Measurements from ENCODE around the gene SHOX.
"Not testable (repeated sequence)": the region's sequence is repeated elsewhere in the genome, so short reads cannot be mapped to it uniquely, and the experiment has no call there.

The SHOX gene

DNA sequence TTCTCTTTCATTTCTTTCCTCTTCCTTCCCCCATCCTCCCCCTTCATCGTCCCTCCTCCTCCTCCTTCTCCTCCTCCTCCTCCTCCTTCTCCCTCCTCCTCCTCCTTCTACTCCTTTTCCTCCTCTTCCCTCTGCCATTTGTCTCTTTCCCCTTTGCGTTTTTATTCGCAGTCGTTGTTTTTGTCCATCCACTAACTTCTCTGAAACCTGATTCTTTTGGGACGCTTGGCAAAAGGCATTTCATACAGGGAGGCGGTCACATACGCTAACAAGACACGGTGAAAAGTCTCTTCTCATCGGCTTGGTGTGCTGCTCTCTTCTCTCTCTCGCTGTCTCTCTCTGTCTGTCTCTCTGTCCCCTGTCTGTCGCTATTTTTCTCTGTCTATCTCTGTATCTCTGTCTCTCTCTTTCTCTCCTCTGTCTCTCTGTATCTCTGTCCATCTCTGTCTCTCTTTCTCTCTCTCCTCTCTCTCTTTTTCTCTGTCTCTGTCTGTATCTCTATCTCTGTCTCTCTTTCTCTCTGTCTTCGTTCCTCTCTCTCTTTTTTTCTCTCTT lies 5.4 kb upstream of the SHOX start:
- TF ChIP-seq, protein P1, sequence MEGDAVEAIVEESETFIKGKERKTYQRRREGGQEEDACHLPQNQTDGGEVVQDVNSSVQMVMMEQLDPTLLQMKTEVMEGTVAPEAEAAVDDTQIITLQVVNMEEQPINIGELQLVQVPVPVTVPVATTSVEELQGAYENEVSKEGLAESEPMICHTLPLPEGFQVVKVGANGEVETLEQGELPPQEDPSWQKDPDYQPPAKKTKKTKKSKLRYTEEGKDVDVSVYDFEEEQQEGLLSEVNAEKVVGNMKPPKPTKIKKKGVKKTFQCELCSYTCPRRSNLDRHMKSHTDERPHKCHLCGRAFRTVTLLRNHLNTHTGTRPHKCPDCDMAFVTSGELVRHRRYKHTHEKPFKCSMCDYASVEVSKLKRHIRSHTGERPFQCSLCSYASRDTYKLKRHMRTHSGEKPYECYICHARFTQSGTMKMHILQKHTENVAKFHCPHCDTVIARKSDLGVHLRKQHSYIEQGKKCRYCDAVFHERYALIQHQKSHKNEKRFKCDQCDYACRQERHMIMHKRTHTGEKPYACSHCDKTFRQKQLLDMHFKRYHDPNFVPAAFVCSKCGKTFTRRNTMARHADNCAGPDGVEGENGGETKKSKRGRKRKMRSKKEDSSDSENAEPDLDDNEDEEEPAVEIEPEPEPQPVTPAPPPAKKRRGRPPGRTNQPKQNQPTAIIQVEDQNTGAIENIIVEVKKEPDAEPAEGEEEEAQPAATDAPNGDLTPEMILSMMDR (IDR thresholded peaks at IDR 0.05; ENCODE audit: low read depth, low read length, missing control alignments), result no peak
- no peak overlapping the region for H3K4me3 ChIP-seq (ENCODE audit: low read depth, low read length)
- DNase-seq (ENCODE audit: low read depth), result no peak

DNA sequence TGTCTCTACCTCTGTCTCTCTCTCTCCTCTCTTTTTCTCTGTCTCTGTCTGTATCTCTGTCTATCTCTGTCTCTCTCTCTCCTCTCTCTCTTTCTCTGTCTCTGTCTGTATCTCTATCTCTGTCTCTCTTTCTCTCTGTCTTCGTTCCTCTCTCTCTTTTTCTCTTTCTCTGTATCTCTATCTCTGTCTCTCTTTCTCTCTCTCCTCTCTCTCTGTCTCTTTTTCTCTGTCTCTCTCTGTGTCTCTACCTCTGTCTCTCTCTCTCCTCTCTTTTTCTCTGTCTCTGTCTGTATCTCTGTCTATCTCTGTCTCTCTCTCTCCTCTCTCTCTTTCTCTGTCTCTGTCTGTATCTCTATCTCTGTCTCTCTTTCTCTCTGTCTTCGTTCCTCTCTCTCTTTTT lies 4.5 kb upstream of the SHOX start:
- DNase-seq (ENCODE audit: low read depth); H3K4me3 ChIP-seq (ENCODE audit: low read depth, low read length): not testable (repeated sequence)

DNA sequence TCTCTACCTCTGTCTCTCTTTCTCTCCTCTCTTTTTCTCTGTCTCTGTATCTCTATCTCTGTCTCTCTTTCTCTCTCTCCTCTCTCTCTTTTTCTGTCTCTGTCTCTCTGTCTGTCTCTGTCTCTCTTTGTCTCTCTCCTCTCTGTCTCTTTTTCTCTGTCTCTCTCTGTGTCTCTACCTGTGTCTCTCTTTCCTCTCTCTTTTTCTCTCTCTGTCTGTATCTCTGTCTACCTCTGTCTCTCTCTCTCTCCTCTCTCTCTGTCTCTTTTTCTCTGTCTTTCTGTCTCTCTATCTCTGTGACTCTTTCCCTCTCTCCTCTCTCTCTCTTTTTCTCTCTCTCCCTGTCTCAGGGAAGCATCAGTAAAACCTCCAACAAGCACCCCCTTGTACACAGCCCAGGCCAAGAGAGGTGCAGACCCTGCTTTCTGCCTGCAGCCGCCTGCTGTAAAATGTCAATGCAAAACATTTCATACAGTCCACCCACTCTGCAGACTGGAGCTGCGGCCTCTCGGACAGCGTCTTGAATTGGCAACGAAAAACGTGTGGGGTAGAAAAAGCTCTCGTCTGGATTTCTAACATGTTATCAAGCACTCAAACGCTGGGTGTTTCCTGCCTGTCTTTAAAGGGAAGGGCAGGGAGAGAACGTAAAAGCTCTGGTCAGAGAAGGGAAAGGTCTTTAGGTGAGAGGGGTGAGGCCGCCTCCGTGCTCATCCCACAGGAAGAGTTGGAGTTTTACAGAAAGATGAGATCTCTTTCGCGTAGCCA lies 3.7 kb upstream of the SHOX start:
- H3K4me3 ChIP-seq (ENCODE audit: low read depth, low read length), result no peak overlapping the region
- no peak for DNase-seq (ENCODE audit: low read depth)
- TF ChIP-seq, protein P1 (IDR thresholded peaks at IDR 0.05; ENCODE audit: low read depth, low read length, missing control alignments), result no peak

DNA sequence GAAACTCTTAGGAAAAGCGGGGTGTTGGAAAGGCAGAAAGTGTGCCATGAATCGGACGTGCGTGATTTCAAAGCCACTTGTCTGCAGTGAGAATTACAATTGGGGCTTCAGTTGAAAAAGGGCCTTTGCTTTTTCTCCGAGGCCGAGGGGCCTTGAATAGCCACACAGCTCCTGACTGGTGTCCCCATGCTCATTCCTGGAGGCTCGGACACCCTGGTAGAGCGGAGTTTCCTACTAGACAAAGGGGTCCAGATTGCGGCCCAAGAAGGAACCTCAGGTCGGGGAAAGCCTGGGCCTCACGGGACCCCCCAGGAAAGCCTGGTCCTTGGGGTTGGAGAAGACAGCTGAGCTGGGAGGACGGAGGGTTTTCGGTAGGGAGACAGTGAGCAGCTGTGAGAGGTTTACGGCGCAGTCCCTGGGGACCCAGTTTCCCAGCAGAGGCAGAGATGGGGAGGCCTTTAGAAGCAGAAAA lies 3.0 kb upstream of the SHOX start:
- no peak for DNase-seq (ENCODE audit: low read depth)
- no peak overlapping the region for H3K4me3 ChIP-seq (ENCODE audit: low read depth, low read length)

DNA sequence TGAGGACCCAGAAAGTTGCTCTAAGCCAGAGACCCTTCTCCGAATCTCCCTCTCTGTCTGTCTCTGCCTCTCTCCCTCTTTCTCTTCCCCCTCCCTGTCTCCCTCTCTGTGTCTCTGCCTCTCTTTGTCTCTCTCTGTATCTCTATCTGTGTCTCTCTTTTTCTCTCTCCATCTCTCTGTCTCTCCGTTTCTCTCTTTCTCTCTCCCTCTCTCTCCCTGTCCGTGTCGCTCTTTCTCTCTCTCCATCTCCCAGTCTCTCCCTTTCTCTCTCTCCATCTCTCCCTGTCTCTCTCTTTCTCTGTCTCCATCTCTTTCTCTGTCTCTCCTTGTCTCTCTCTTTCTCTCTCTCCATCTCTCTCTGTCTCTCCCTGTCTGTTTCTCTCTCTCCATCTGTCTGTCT lies 2.6 kb upstream of the SHOX start:
- H3K4me3 ChIP-seq (ENCODE audit: low read depth, low read length), result no peak overlapping the region
- DNase-seq (ENCODE audit: low read depth), result no peak
- TF ChIP-seq, protein P1 (IDR thresholded peaks at IDR 0.05; ENCODE audit: low read depth, low read length, missing control alignments), result no peak

More for the DNA sequence above, 3.0 kb upstream of the SHOX start:
- TF ChIP-seq, protein P1 (IDR thresholded peaks at IDR 0.05; ENCODE audit: low read depth, low read length, missing control alignments), result no peak

DNA sequence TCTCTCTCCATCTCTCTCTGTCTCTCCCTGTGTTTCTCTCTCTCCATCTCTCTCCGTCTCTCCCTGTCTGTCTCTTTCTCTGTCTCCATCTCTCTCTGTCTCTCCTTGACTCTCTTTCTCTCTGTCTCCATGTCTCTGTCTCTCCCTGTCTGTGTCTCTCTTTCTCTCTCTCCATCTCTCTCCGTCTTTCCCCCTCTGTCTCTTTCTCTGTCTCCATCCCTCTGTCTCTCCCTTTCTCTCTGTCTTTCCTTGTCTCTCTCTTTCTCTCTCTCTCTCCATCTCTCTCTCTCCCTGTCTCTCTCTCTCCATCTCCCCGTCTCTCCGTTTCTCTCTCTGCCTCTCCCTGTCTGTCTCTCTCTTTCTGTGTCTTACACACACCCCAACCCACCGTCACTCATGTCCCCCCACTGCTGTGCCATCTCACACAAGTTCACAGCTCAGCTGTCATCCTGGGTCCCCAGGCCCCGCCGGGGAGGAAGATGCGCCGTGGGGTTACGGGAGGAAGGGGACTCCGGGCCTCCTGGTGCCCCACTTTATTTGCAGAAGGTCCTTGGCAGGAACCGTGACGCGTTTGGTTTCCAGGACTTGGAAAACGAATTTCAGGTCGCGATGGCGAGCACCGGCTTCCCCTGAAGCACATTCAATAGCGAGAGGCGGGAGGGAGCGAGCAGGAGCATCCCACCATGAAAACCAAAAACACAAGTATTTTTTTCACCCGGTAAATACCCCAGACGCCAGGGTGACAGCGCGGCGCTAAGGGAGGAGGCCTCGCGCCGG lies 1.2 kb upstream of the SHOX start:
- DNase-seq (ENCODE audit: low read depth), result no peak
- TF ChIP-seq, protein P1 (IDR thresholded peaks at IDR 0.05; ENCODE audit: low read depth, low read length, missing control alignments), result no peak

DNA sequence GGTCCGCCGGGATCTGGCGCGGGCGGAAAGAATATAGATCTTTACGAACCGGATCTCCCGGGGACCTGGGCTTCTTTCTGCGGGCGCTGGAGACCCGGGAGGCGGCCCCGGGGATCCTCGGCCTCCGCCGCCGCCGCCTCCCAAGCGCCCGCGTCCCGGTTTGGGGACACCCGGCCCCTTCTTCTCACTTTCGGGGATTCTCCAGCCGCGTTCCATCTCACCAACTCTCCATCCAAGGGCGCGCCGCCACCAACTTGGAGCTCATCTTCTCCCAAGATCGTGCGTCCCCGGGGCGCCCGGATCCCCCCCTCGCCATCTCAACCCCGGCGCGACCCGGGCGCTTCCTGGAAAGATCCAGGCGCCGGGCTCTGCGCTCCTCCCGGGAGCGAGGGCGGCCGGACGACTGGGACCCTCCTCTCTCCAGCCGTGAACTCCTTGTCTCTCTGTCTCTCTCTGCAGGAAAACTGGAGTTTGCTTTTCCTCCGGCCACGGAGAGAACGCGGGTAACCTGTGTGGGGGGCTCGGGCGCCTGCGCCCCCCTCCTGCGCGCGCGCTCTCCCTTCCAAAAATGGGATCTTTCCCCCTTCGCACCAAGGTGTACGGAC lies 482 bp upstream of the SHOX start:
- no peak for DNase-seq (ENCODE audit: low read depth)
- H3K4me3 ChIP-seq (ENCODE audit: low read depth, low read length), result no peak overlapping the region
- TF ChIP-seq, protein P1 (IDR thresholded peaks at IDR 0.05; ENCODE audit: low read depth, low read length, missing control alignments), result no peak

More for the DNA sequence above, 1.2 kb upstream of the SHOX start:
- H3K4me3 ChIP-seq (ENCODE audit: low read depth, low read length), result no peak overlapping the region

Measured in GM12864 (cell line).